Tibial artery (tissue), 4 donors: ENCODE measurements around the gene IPO13.

ENCODE experiments used
- DNase-seq, 2 donors: peaks; one replicate each; pipeline ENCODE4 v3.0.0-alpha.2; 2019
- H3K27ac ChIP-seq, 2 donors: fragments of 200-600 bp; sonication (generic) in 1 of 2; 1 replicate in 1 of 2; 2 replicates in 1 of 2; pipeline ENCODE4 v1.5.1; 2018 to 2019; ENCODE audit warnings: mild to moderate bottlenecking in 1 of 2
- H3K27me3 ChIP-seq, 2 donors: fragments of 200-600 bp; sonication (generic) in 1 of 2; one replicate each; pipeline versions ENCODE4 v1.5.1 to v1.6.0; 2016 to 2019
- H3K36me3 ChIP-seq, 3 donors: fragments of 200-600 bp; sonication (generic) in 2 of 3; one replicate each; pipeline ENCODE4 v1.5.1; 2016 to 2019; ENCODE audit warnings: mild to moderate bottlenecking in 2 of 3
- H3K4me1 ChIP-seq, 4 donors: fragments of 200-600 bp; sonication (generic) in 2 of 4; 1 replicate in 3 of 4; 2 replicates in 1 of 4; pipeline ENCODE4 v1.5.1; 2016 to 2019
- H3K4me3 ChIP-seq, 2 donors: fragments of 200-600 bp; sonication (generic) in 1 of 2; 1 replicate in 1 of 2; 2 replicates in 1 of 2; pipeline ENCODE4 v1.5.1; 2018 to 2019; ENCODE audit warnings: mild to moderate bottlenecking in 2 of 2
- H3K9me3 ChIP-seq, 3 donors: fragments of 200-600 bp; sonication (generic) in 1 of 3; one replicate each; pipeline ENCODE4 v1.5.1; 2016 to 2019
- CTCF ChIP-seq, 2 experiments: fragments of 200-600 bp in 1 of 2; fragments of 450-650 bp in 1 of 2; IDR thresholded peaks; one replicate each; pipeline ENCODE4 v1.5.1; 2017 to 2019; ENCODE audit warnings: antibody characterized with exemption in 2 of 2, mild to moderate bottlenecking in 1 of 2, moderate library complexity in 1 of 2
- intact Hi-C: fragments of 100-400 bp; cut with DNase I; formaldehyde crosslinking; loops from one replicate; pipeline ENCODE4 v1.15.0; 2023; ENCODE audit warnings: low total_unique reads

IPO13 gene, protein sequence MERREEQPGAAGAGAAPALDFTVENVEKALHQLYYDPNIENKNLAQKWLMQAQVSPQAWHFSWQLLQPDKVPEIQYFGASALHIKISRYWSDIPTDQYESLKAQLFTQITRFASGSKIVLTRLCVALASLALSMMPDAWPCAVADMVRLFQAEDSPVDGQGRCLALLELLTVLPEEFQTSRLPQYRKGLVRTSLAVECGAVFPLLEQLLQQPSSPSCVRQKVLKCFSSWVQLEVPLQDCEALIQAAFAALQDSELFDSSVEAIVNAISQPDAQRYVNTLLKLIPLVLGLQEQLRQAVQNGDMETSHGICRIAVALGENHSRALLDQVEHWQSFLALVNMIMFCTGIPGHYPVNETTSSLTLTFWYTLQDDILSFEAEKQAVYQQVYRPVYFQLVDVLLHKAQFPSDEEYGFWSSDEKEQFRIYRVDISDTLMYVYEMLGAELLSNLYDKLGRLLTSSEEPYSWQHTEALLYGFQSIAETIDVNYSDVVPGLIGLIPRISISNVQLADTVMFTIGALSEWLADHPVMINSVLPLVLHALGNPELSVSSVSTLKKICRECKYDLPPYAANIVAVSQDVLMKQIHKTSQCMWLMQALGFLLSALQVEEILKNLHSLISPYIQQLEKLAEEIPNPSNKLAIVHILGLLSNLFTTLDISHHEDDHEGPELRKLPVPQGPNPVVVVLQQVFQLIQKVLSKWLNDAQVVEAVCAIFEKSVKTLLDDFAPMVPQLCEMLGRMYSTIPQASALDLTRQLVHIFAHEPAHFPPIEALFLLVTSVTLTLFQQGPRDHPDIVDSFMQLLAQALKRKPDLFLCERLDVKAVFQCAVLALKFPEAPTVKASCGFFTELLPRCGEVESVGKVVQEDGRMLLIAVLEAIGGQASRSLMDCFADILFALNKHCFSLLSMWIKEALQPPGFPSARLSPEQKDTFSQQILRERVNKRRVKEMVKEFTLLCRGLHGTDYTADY

GRCh38 chr1:43946236-43947060 lies at the start of gene IPO13:
Gene IPO13, plus strand, starts transcription at chr1:43946950. Its CDS starts 651 bp downstream, at chr1:43947601.
- peaks cover 0 to 42% (median 29%) of the 10 kb centered on the region in 4 donors for H3K4me1 ChIP-seq
- peaks cover 0 to 18% (median 6%) of the 10 kb centered on the region in 3 donors for H3K36me3 ChIP-seq
- H3K4me3 ChIP-seq, result peak within 1 kb of the TSS; percentile 73 to 74
- intact Hi-C loops, result loop anchor here (2.0 to 10.0 kb wide), 2 partner anchors 28 to 88 kb away; partner anchors contain the start of genes ATP6V0B and SLC6A9
- peak; percentile 53 to 72 for TF ChIP-seq CTCF (IDR thresholded peaks at IDR 0.05)
- DNase-seq, result peak; percentile 93 to 97
- H3K27ac ChIP-seq, result peak within 1 kb of the TSS; percentile 89 to 94
- no peaks in the 10 kb centered on the region for H3K27me3 ChIP-seq
- H3K9me3 ChIP-seq, result no peaks in the 10 kb centered on the region

DNA sequence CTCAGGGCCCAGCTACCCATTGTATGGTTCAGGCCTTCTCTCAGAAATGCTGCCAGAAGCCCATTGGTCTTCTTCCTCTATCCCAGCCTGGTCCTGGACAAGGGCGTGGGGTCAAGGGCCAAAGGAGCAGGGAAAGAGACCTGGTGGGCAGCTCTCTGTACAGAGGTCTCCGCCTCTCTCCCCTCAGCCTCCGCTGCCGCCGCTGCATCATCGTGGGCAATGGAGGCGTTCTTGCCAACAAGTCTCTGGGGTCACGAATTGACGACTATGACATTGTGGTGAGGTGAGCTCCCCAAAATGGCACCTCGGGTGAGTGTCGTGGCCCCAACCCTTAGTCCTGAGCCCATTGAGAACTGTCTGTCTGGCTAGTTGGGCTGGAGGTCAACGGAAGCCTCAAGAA lies 47.8 kb upstream of the IPO13 start:
- intact Hi-C loops, result no loop called here
- no peak for TF ChIP-seq CTCF (IDR thresholded peaks at IDR 0.05)
- H3K4me1 ChIP-seq, result no peaks in the 10 kb centered on the region
- DNase-seq, result no peak
- H3K9me3 ChIP-seq, result no peaks in the 10 kb centered on the region
- no peak overlapping the region for H3K27ac ChIP-seq
- H3K27me3 ChIP-seq, result no peaks in the 10 kb centered on the region
- peaks cover 6 to 55% (median 31%) of the 10 kb centered on the region in 3 donors for H3K36me3 ChIP-seq
- H3K4me3 ChIP-seq, result no peak overlapping the region

GRCh38 chr1:43900386-43900785 lies 46.4 kb upstream of the IPO13 start:
- H3K9me3 ChIP-seq, result no peaks in the 10 kb centered on the region
- H3K36me3 ChIP-seq, result peaks cover 6 to 48% (median 31%) of the 10 kb centered on the region in 3 donors
- intact Hi-C loops, result no loop called here
- DNase-seq, result no peak
- H3K27ac ChIP-seq, result no peak overlapping the region
- no peak overlapping the region for H3K4me3 ChIP-seq
- H3K4me1 ChIP-seq, result no peaks in the 10 kb centered on the region
- H3K27me3 ChIP-seq, result no peaks in the 10 kb centered on the region
- TF ChIP-seq CTCF (IDR thresholded peaks at IDR 0.05), result no peak

DNA sequence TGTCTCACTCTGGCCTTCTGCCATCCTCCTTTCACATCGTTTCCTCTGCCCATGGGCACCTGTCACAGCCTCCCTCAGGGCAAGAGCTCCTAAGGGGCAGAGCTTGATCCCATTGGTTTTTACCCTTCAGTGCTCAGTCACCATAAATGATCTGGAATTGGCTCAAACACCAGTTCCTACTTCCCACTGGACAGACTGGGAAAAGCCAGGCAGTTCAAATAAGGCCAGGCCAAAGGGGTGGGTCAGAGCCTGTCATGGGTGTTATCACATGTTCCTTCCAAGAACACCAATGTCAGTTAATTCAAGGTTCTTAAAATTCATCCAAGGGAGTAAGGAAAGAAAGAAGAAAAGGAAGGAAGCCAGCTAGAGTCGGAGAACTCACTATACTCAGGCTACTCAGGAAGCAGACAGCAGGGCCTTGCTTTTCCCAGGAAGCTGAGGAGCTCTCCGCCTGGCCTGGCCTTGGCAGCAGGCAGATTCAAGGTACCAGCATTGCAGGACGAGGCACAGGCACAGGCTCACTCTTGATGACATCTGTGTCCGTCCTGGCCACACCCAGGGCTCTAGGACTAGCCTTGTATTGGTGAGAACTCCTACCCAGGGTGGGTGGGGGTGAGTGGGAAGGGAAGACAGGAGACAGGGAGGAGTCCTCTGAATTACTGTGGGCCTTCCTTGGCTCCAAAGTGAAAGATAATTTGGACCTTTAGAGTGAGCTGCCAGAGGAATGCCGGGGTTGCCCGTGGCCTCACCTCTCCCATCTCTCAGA lies 45.4 kb upstream of the IPO13 start:
- TF ChIP-seq CTCF (IDR thresholded peaks at IDR 0.05), result no peak
- Histone ChIP-seq H3K27ac (no peak overlapping the region), H3K4me3 (no peak overlapping the region), H3K9me3 (no peaks in the 10 kb centered on the region), H3K36me3 (peaks cover 6 to 40% (median 28%) of the 10 kb centered on the region in 3 donors), H3K4me1 (no peaks in the 10 kb centered on the region), H3K27me3 (no peaks in the 10 kb centered on the region)
- no peak for DNase-seq
- intact Hi-C loops, result no loop called here
